Measurements from ENCODE around the gene AATF.

DNA sequence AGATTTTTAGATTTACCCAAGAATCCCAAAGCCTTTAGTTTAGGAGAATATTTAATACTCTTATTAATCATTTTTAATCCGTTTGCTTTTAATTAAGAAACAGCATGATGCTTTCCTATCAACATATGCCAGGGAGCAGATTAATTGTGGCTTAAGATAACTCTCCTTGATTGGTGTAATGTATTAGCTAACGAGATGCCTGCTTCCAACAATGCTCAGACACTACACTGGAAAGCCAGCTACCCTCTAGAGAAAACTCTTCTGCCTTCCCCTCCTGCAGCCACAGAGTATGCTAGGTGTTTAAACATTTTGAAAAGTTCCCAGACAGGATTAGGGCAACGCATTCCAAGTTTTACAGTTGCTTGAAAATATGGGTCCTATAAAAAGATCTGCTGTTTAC is 142.2 kb downstream of the AATF start:
- TF ChIP-seq SAFB2 (IDR thresholded peaks at IDR 0.05; ENCODE audit: borderline replicate concordance, low read depth, low read length, severe bottlenecking), result no peak
- no peak for TF ChIP-seq MAX (CRISPR knock-in tag; IDR thresholded peaks at IDR 0.05)
- TF ChIP-seq, protein P1, sequence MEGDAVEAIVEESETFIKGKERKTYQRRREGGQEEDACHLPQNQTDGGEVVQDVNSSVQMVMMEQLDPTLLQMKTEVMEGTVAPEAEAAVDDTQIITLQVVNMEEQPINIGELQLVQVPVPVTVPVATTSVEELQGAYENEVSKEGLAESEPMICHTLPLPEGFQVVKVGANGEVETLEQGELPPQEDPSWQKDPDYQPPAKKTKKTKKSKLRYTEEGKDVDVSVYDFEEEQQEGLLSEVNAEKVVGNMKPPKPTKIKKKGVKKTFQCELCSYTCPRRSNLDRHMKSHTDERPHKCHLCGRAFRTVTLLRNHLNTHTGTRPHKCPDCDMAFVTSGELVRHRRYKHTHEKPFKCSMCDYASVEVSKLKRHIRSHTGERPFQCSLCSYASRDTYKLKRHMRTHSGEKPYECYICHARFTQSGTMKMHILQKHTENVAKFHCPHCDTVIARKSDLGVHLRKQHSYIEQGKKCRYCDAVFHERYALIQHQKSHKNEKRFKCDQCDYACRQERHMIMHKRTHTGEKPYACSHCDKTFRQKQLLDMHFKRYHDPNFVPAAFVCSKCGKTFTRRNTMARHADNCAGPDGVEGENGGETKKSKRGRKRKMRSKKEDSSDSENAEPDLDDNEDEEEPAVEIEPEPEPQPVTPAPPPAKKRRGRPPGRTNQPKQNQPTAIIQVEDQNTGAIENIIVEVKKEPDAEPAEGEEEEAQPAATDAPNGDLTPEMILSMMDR (IDR thresholded peaks at IDR 0.05 in 2 of 3, conservative IDR thresholded peaks at IDR 0.05 in 1 of 3; ENCODE audit: insufficient read depth in 2 of 3, low read depth in 1 of 3, low read length in 3 of 3), result no peak
- TF ChIP-seq ZNF263 (CRISPR knock-in tag; IDR thresholded peaks at IDR 0.05; ENCODE audit: borderline replicate concordance), result no peak
- TF ChIP-seq GATA2 (CRISPR knock-in tag; IDR thresholded peaks at IDR 0.05), result no peak
- TF ChIP-seq TARDBP (IDR thresholded peaks at IDR 0.05), result no peak
- no peak for TF ChIP-seq ZSCAN29 (IDR thresholded peaks at IDR 0.05)
- no peak for TF ChIP-seq EP300 (IDR thresholded peaks at IDR 0.05; ENCODE audit: low read length)
- TF ChIP-seq FOS (IDR thresholded peaks at IDR 0.05; ENCODE audit: extremely low read depth, insufficient read length), result no peak
- no peak for TF ChIP-seq TCF15 (CRISPR knock-in tag; IDR thresholded peaks at IDR 0.05)
- TF ChIP-seq CHD1 (IDR thresholded peaks at IDR 0.05; ENCODE audit: low read length), result no peak
- TF ChIP-seq ZNF436 (CRISPR knock-in tag; IDR thresholded peaks at IDR 0.05), result no peak
- TF ChIP-seq, protein P2, sequence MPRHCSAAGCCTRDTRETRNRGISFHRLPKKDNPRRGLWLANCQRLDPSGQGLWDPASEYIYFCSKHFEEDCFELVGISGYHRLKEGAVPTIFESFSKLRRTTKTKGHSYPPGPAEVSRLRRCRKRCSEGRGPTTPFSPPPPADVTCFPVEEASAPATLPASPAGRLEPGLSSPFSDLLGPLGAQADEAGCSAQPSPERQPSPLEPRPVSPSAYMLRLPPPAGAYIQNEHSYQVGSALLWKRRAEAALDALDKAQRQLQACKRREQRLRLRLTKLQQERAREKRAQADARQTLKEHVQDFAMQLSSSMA (CRISPR knock-in tag; IDR thresholded peaks at IDR 0.05), result no peak
- no peak for TF ChIP-seq ZNF57 (CRISPR knock-in tag; IDR thresholded peaks at IDR 0.05)
